Measurements from ENCODE around the gene IFI27L1. TPM values are rescaled to one million over a fixed set of nuclear protein-coding genes. Genes with fewer than 3 reads are reported as not detected.

Gene IFI27L1
- total RNA-seq, 3 donors from 2014 or later (not counting 1 experiment from before 2014, with no cell fraction given): 10.1 to 15.1 (median 12.1) TPM

- ATAC-seq (no peak), DNase-seq (no peak)
- H3K9me3 ChIP-seq (ENCODE audit: control insufficient read depth, insufficient read depth, low read length): no peaks in the 10 kb centered on the region
- no peaks in the 10 kb centered on the region for H3K27me3 ChIP-seq (ENCODE audit: control insufficient read depth, insufficient read depth, low read length)
- no peaks in the 10 kb centered on the region for H3K4me1 Mint-ChIP-seq
- no peak overlapping the region for H3K4me3 Mint-ChIP-seq
- no peak for TF ChIP-seq CTCF (IDR thresholded peaks at IDR 0.05)
- H3K9me3 Mint-ChIP-seq: no peaks in the 10 kb centered on the region
- intact Hi-C loops (cut with micrococcal nuclease): no loop called here
- 96% methylated on average over 4 of the region's 5 CpGs for WGBS (ENCODE audit: insufficient coverage)
- no peak overlapping the region for H3K4me3 ChIP-seq (ENCODE audit: low read length)
- no peaks in the 10 kb centered on the region for H3K36me3 ChIP-seq (ENCODE audit: control insufficient read depth, insufficient read depth, low read length)
- no peak overlapping the region for H3K27ac Mint-ChIP-seq
- H3K27me3 Mint-ChIP-seq (ENCODE audit: low read depth in 2 of 2): no peaks in the 10 kb centered on the region
- no peaks in the 10 kb centered on the region for H3K36me3 Mint-ChIP-seq
- no peak overlapping the region for H3K27ac ChIP-seq (ENCODE audit: low read length)
- H3K4me1 ChIP-seq (ENCODE audit: control insufficient read depth, insufficient read depth, low read length): no peaks in the 10 kb centered on the region
Measured at GRCh38 chr14:94088516-94088915, 7.4 kb downstream of the IFI27L1 start.

GRCh38 chr14:94089479-94089878 is 8.4 kb downstream of the IFI27L1 start:
- DNase-seq (no peak), ATAC-seq (no peak)
- Histone ChIP-seq H3K4me1 (ENCODE audit: control insufficient read depth, insufficient read depth, low read length) (no peaks in the 10 kb centered on the region), H3K9me3 (ENCODE audit: control insufficient read depth, insufficient read depth, low read length) (no peaks in the 10 kb centered on the region), H3K36me3 (ENCODE audit: control insufficient read depth, insufficient read depth, low read length) (no peaks in the 10 kb centered on the region), H3K27me3 (ENCODE audit: control insufficient read depth, insufficient read depth, low read length) (no peaks in the 10 kb centered on the region), H3K4me3 (ENCODE audit: low read length) (no peak overlapping the region), H3K27ac (ENCODE audit: low read length) (no peak overlapping the region)
- Mint-ChIP-seq H3K9me3 (no peaks in the 10 kb centered on the region), H3K36me3 (no peaks in the 10 kb centered on the region), H3K27ac (no peak overlapping the region), H3K4me3 (no peak overlapping the region), H3K27me3 (ENCODE audit: low read depth in 2 of 2) (no peaks in the 10 kb centered on the region), H3K4me1 (no peaks in the 10 kb centered on the region)
- TF ChIP-seq CTCF (IDR thresholded peaks at IDR 0.05): no peak
- WGBS (ENCODE audit: insufficient coverage): 96% methylated on average over 4 of the region's 4 CpGs
- intact Hi-C loops (cut with micrococcal nuclease): no loop called here

DNA sequence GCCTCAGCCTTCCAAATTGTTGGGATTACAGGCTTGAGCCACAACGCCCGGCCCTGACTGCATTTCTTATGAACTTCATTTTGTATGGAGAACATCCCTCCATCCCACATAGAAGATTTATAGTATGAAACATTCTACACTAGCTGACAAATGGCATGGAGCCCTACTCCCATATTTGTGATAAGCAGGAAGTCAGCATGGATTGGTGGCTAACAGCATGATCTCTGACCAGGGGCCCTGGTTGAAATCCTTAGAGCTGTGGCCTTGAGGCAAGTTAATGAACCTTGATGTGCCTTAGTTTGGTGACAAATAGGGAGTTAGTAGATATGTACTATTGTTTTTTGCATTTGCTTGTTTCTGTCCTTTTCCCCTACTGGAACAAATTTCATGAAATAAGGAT is 12.3 kb downstream of the IFI27L1 start:
- H3K36me3 ChIP-seq (ENCODE audit: control insufficient read depth, insufficient read depth, low read length): no peaks in the 10 kb centered on the region
- WGBS (ENCODE audit: insufficient coverage): 100% methylated on average over 2 of the region's 2 CpGs
- Mint-ChIP-seq H3K36me3 (no peaks in the 10 kb centered on the region), H3K27ac (no peak overlapping the region), H3K4me1 (no peaks in the 10 kb centered on the region), H3K4me3 (no peak overlapping the region), H3K9me3 (no peaks in the 10 kb centered on the region), H3K27me3 (ENCODE audit: low read depth in 2 of 2) (no peaks in the 10 kb centered on the region)
- no peaks in the 10 kb centered on the region for H3K4me1 ChIP-seq (ENCODE audit: control insufficient read depth, insufficient read depth, low read length)
- H3K9me3 ChIP-seq (ENCODE audit: control insufficient read depth, insufficient read depth, low read length): no peaks in the 10 kb centered on the region
- TF ChIP-seq CTCF (IDR thresholded peaks at IDR 0.05): no peak
- intact Hi-C loops (cut with micrococcal nuclease): no loop called here
- H3K27me3 ChIP-seq (ENCODE audit: control insufficient read depth, insufficient read depth, low read length): no peaks in the 10 kb centered on the region
- no peak overlapping the region for H3K4me3 ChIP-seq (ENCODE audit: low read length)
- DNase-seq (no peak), ATAC-seq (no peak)
- no peak overlapping the region for H3K27ac ChIP-seq (ENCODE audit: low read length)

DNA sequence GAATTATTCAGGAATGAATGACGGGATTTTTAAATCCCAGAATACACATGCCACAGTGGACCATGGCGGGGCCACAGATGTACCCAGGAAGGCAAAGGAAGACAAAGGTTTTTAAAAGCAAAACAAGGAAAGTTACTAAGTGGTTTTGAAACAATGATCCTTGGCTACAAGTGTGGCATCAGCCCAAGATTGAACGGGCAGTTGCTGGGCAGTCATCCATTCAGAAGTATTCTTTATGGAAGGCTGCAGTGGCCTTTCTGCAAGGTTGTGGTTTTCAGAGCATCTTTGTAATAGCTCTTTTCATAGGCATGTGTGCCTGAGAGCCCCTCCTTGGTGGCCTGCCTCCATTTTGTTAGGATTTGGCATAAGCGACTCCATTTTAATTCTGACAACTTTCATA is 16.0 kb downstream of the IFI27L1 start:
- no peaks in the 10 kb centered on the region for H3K9me3 ChIP-seq (ENCODE audit: control insufficient read depth, insufficient read depth, low read length)
- Mint-ChIP-seq H3K36me3 (no peaks in the 10 kb centered on the region), H3K27me3 (ENCODE audit: low read depth in 2 of 2) (no peaks in the 10 kb centered on the region), H3K4me1 (no peaks in the 10 kb centered on the region), H3K27ac (no peak overlapping the region), H3K9me3 (no peaks in the 10 kb centered on the region), H3K4me3 (no peak overlapping the region)
- ATAC-seq (no peak), DNase-seq (no peak)
- no peaks in the 10 kb centered on the region for H3K27me3 ChIP-seq (ENCODE audit: control insufficient read depth, insufficient read depth, low read length)
- intact Hi-C loops (cut with micrococcal nuclease): no loop called here
- WGBS (ENCODE audit: insufficient coverage): 100% methylated on average over 4 of the region's 4 CpGs
- H3K4me1 ChIP-seq (ENCODE audit: control insufficient read depth, insufficient read depth, low read length): no peaks in the 10 kb centered on the region
- no peaks in the 10 kb centered on the region for H3K36me3 ChIP-seq (ENCODE audit: control insufficient read depth, insufficient read depth, low read length)
- no peak overlapping the region for H3K4me3 ChIP-seq (ENCODE audit: low read length)
- TF ChIP-seq CTCF (IDR thresholded peaks at IDR 0.05): no peak
- H3K27ac ChIP-seq (ENCODE audit: low read length): no peak overlapping the region

Data from natural killer cell (primary cell).